H1 (cell line): Measurements from ENCODE around the gene PNO1. TPM values are rescaled to one million over a fixed set of nuclear protein-coding genes. Genes with fewer than 3 reads are reported as not detected.

Experiments
- CTCF ChIA-PET: fragments of 300-600 bp; sonication (Branson Sonifier 250); formaldehyde crosslinking; loops from one replicate; lab custom pipeline; 2021; ENCODE audit not compliant: partially characterized antibody; lab: Charles Lee
- POLR2A ChIA-PET: fragments of 300-600 bp; sonication (Branson Sonifier 250); formaldehyde crosslinking; loops from one replicate; lab custom pipeline; 2021; ENCODE audit warnings: inconsistent platforms; ENCODE audit not compliant: partially characterized antibody; lab: Charles Lee
- DNase-seq, 2 experiments: peaks; one replicate each; pipeline versions ENCODE4 v3.0.0 to v3.0.0-alpha.2; 2010 to 2022; ENCODE audit warnings: low spot score in 2 of 2, low read depth in 1 of 2, mixed read lengths in 1 of 2
- FAIRE-seq: peaks from 2 replicates; lab custom pipeline; 2011; peaks lifted over from hg19 to GRCh38; lab: Jason Lieb, UNC
- H2AFZ ChIP-seq: 2 replicates; pipeline ENCODE4 v1.8.1; 2012; ENCODE audit warnings: low read length, inconsistent platforms
- H2AK5ac ChIP-seq: 2 replicates; pipeline ENCODE4 v1.6.1; 2013; ENCODE audit warnings: low read depth, low read length
- H2BK120ac ChIP-seq: replicated peaks from 2 replicates; pipeline ENCODE3; 2013; ENCODE audit warnings: low read depth, low read length, inconsistent platforms
- H2BK12ac ChIP-seq: 2 replicates; pipeline ENCODE4 v1.6.1; 2013; ENCODE audit warnings: low read depth, low read length
- H2BK15ac ChIP-seq: 2 replicates; pipeline ENCODE4 v1.6.1; 2013; ENCODE audit warnings: low read length
- H2BK20ac ChIP-seq: 2 replicates; pipeline ENCODE4 v1.6.1; 2013; ENCODE audit warnings: low read length
- H2BK5ac ChIP-seq: 2 replicates; pipeline ENCODE4 v1.6.1; 2013; ENCODE audit warnings: low read depth, low read length
- H3K14ac ChIP-seq: 2 replicates; pipeline ENCODE4 v1.6.1; 2013; ENCODE audit warnings: inconsistent platforms; ENCODE audit not compliant: insufficient read length
- H3K18ac ChIP-seq: 2 replicates; pipeline ENCODE4 v1.6.1; 2013; ENCODE audit warnings: low read length; ENCODE audit errors: extremely low read depth
- H3K23ac ChIP-seq: 2 replicates; pipeline ENCODE4 v1.6.1; 2013; ENCODE audit warnings: inconsistent platforms; ENCODE audit not compliant: insufficient read length
- H3K23me2 ChIP-seq: 2 replicates; pipeline ENCODE4 v1.6.1; 2013; ENCODE audit warnings: low read depth, low read length
- H3K27ac ChIP-seq: 2 replicates; pipeline ENCODE4 v1.6.1; 2011; ENCODE audit warnings: low read depth, low read length, inconsistent platforms
- H3K27me3 ChIP-seq, 4 experiments: replicated peaks in 1 of 4; 1 replicate in 1 of 4; 2 replicates in 3 of 4; pipeline versions ENCODE4 v1.6.1 to v1.8.1; 2011 to 2013; ENCODE audit warnings: low read length in 3 of 4, mild to moderate bottlenecking in 3 of 4, inconsistent platforms in 2 of 4, mixed read lengths in 2 of 4, moderate library complexity in 1 of 4; ENCODE audit not compliant: control insufficient read depth in 3 of 4, insufficient read depth in 3 of 4; ENCODE audit errors: extremely low read depth in 1 of 4
- H3K36me3 ChIP-seq, 4 experiments: 2 replicates each; pipeline versions ENCODE4 v1.6.1 to v1.8.1; 2011 to 2013; ENCODE audit warnings: mild to moderate bottlenecking in 4 of 4, low read length in 3 of 4, moderate library complexity in 2 of 4, control low read depth in 1 of 4, inconsistent platforms in 1 of 4; ENCODE audit not compliant: insufficient read depth in 4 of 4, control insufficient read depth in 2 of 4
- H3K4ac ChIP-seq: replicated peaks from 2 replicates; pipeline ENCODE3; 2013; ENCODE audit warnings: low read length, low read depth, mixed read lengths, inconsistent platforms; ENCODE audit not compliant: insufficient read length
- H3K4me1 ChIP-seq, 4 experiments: replicated peaks in 1 of 4; 1 replicate in 1 of 4; 2 replicates in 3 of 4; pipeline versions ENCODE4 v1.6.1 to v1.8.1; 2011 to 2013; ENCODE audit warnings: low read length in 3 of 4, inconsistent platforms in 2 of 4, mixed read lengths in 1 of 4; ENCODE audit not compliant: insufficient read depth in 4 of 4, control insufficient read depth in 3 of 4
- H3K4me2 ChIP-seq, 2 experiments: 2 replicates each; pipeline versions ENCODE4 v1.6.1 to v1.8.1; 2011 to 2013; ENCODE audit warnings: low read depth in 2 of 2, low read length in 2 of 2, control low read depth in 1 of 2, inconsistent platforms in 1 of 2, mild to moderate bottlenecking in 1 of 2; ENCODE audit not compliant: insufficient read depth in 1 of 2
- H3K4me3 ChIP-seq, 4 experiments: fragments of 200-600, 300-600 bp in 1 of 4; sonication (generic), shearing (Covaris generic), sonication (Bioruptor Twin) in 1 of 4; 2 replicates each; pipeline versions ENCODE4 v1.5.1 to v1.8.1; 2011 to 2016; ENCODE audit warnings: low read length in 4 of 4, low read depth in 3 of 4, control low read depth in 2 of 4, inconsistent platforms in 2 of 4, mild to moderate bottlenecking in 2 of 4, mixed read lengths in 1 of 4, moderate library complexity in 1 of 4; ENCODE audit not compliant: insufficient read depth in 2 of 4; ENCODE audit errors: extremely low read depth in 1 of 4
- H3K56ac ChIP-seq: replicated peaks from 2 replicates; pipeline ENCODE3; 2013; ENCODE audit warnings: low read depth, mild to moderate bottlenecking, mixed read lengths, low read length, inconsistent platforms; ENCODE audit not compliant: insufficient read length
- H3K79me1 ChIP-seq: 2 replicates; pipeline ENCODE4 v1.6.1; 2013; ENCODE audit warnings: low read depth, low read length, control low read depth
- H3K79me2 ChIP-seq, 2 experiments: 2 replicates each; pipeline versions ENCODE4 v1.6.1 to v1.8.1; 2012 to 2013; ENCODE audit warnings: low read length in 2 of 2, mild to moderate bottlenecking in 2 of 2, inconsistent platforms in 1 of 2; ENCODE audit not compliant: insufficient read depth in 2 of 2, control insufficient read depth in 1 of 2
- H3K9ac ChIP-seq, 4 experiments: replicated peaks in 1 of 4; 1 replicate in 1 of 4; 2 replicates in 3 of 4; pipeline versions ENCODE4 v1.6.1 to v1.8.1; 2011 to 2013; ENCODE audit warnings: low read depth in 3 of 4, low read length in 3 of 4, control low read depth in 2 of 4, mild to moderate bottlenecking in 2 of 4, moderate library complexity in 2 of 4, inconsistent platforms in 1 of 4; ENCODE audit errors: extremely low read depth in 1 of 4
- H3K9me3 ChIP-seq, 2 experiments: 2 replicates each; pipeline versions ENCODE4 v1.6.1 to v1.8.1; 2012 to 2013; ENCODE audit warnings: mild to moderate bottlenecking in 2 of 2, moderate library complexity in 2 of 2, control low read depth in 1 of 2, inconsistent platforms in 1 of 2, low read depth in 1 of 2, low read length in 1 of 2, mixed read lengths in 1 of 2; ENCODE audit not compliant: insufficient read depth in 2 of 2
- H4K20me1 ChIP-seq, 2 experiments: replicated peaks in 1 of 2; 2 replicates each; pipeline versions ENCODE3 to v1.8.1; 2011 to 2013; ENCODE audit warnings: inconsistent platforms in 2 of 2, low read length in 2 of 2, mild to moderate bottlenecking in 1 of 2; ENCODE audit not compliant: insufficient read depth in 2 of 2, control insufficient read depth in 1 of 2
- H4K5ac ChIP-seq: 2 replicates; pipeline ENCODE4 v1.6.1; 2013; ENCODE audit warnings: low read length, low read depth, mixed read lengths, inconsistent platforms; ENCODE audit not compliant: insufficient read length
- H4K8ac ChIP-seq: 2 replicates; pipeline ENCODE4 v1.8.0; 2013; ENCODE audit warnings: mild to moderate bottlenecking, moderate library complexity, low read length, inconsistent platforms; ENCODE audit not compliant: insufficient read depth; ENCODE audit errors: extremely low read depth
- H4K91ac ChIP-seq: replicated peaks from 2 replicates; pipeline ENCODE3; 2013; ENCODE audit warnings: low read length, mixed read lengths, inconsistent platforms; ENCODE audit not compliant: insufficient read length
- GABPA ChIP-seq: IDR thresholded peaks from 2 replicates; pipeline ENCODE4 v1.6.1; 2011; ENCODE audit warnings: mild to moderate bottlenecking, low read length, moderate library complexity, borderline replicate concordance; ENCODE audit not compliant: insufficient read depth
- RAD21 ChIP-seq, 2 experiments: IDR thresholded peaks in 1 of 2; conservative IDR thresholded peaks in 1 of 2; 2 replicates each; pipeline ENCODE4 v1.6.1; 2011; ENCODE audit warnings: low read depth in 2 of 2, low read length in 2 of 2, improper control_type of control experiment in 1 of 2, inconsistent platforms in 1 of 2, mild to moderate bottlenecking in 1 of 2, moderate library complexity in 1 of 2
- WGBS, 2 experiments: shearing (Covaris generic) in 1 of 2; methylation state at CpG; one replicate each; pipeline versions ENCODE4 v1.1.6 to v1.1.7; 2013 to 2015; ENCODE audit warnings: low lambda C conversion rate in 2 of 2, mixed read lengths in 2 of 2, inconsistent platforms in 1 of 2, low coverage in 1 of 2, missing lambda C conversion rate in 1 of 2; ENCODE audit not compliant: insufficient replicate concordance in 2 of 2, insufficient coverage in 1 of 2, insufficient read length in 1 of 2; ENCODE audit errors: extremely low coverage in 1 of 2, missing lambda C conversion rate in 1 of 2; 5-methylcytosine and 5-hydroxymethylcytosine counted together
- polyA plus RNA-seq, 7 experiments: library from polyadenylated mRNA; depleted of rRNA in 3 of 7; stranded (reverse) in 5 of 7; unstranded in 2 of 7; fragments of >200 nt in 5 of 7; fragments of 200-250 nt in 2 of 7; gene quantifications; 1 replicate in 5 of 7; 2 replicates in 1 of 7; 4 replicates in 1 of 7; pipeline versions ENCODE4 v1.2.1 to v1.2.3, GENCODE V29; 2011 to 2013; ENCODE audit warnings: missing spikeins in 2 of 7, mixed read lengths in 2 of 7
- total RNA-seq: library from RNA; stranded (reverse); fragmentation: NEBNext Ultra II Directional; extraction: Animal tissue kit (Norgen Biotek cat#: 25700); gene quantifications from 2 replicates; pipeline ENCODE4 v1.2.1, GENCODE V29; 2021

Gene PNO1
- total and polyA plus RNA-seq, 2 of the 8 experiments (the other 6 are each of a cell fraction or from before 2014, with no cell fraction given), result 18.6 to 33.2 TPM

DNA sequence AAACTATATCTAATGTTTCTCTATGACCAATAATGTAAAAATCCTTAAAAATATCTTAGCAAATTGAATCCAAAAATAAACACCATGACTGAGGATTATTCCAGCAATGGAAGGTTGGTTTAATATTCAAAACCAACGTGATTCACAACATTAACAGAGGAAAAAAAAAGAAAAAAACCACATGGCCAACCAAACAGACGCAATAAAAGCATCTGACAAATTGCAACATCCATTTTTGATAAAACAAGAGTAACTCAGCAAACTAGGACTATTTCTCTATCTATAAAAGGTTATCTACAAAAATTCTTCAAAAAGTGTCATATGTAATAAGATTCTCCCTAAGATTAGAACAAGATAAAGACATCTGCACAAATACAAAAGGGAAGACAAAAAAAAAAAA, 65.7 kb downstream of the PNO1 start:
- Histone ChIP-seq H3K14ac (no peak overlapping the region), H4K20me1 (peaks cover 8 to 10% of the 10 kb centered on the region in 2 experiments), H3K4ac (no peak overlapping the region), H3K23ac (no peak overlapping the region), H3K18ac (no peak overlapping the region), H2BK20ac (no peak overlapping the region), H4K8ac (no peak overlapping the region), H3K4me2 (no peak overlapping the region), H3K4me3 (no peak overlapping the region), H3K9ac (no peak overlapping the region), H3K79me2 (peaks cover 13 to 99% of the 10 kb centered on the region in 2 experiments; a peak in 3 of 4 replicates), H3K56ac (no peak overlapping the region), H4K5ac (no peak overlapping the region), H2AK5ac (no peak overlapping the region), H3K23me2 (no peaks in the 10 kb centered on the region), H3K36me3 (no peaks in the 10 kb centered on the region), H2BK5ac (no peak overlapping the region), H2BK12ac (no peak overlapping the region), H3K79me1 (peaks cover 3% of the 10 kb centered on the region; the same call in 1 of the 2 replicates), H3K4me1 (peaks cover 0 to 3% (median 0%) of the 10 kb centered on the region in 4 experiments; a peak in 3 of 7 replicates), H3K9me3 (no peaks in the 10 kb centered on the region), H4K91ac (no peak overlapping the region), H2AFZ (no peak overlapping the region), H3K27ac (no peak overlapping the region), H2BK120ac (no peak overlapping the region), H2BK15ac (no peak overlapping the region), H3K27me3 (no peaks in the 10 kb centered on the region)
- DNase-seq, result no peak
- no peak for TF ChIP-seq GABPA
- no peak for TF ChIP-seq RAD21 (IDR thresholded peaks at IDR 0.05 in 1 of 2, conservative IDR thresholded peaks at IDR 0.05 in 1 of 2; ENCODE audit: low read depth in 2 of 2, low read length in 2 of 2)
- 96% methylated on average over 2 of the region's 2 CpGs; no CpG with 5 or more reads in 1 of the 2 experiments for whole genome bisulfite sequencing, 2 experiments
- FAIRE-seq, result no peak
- CTCF ChIA-PET, result interaction anchor here (1.5 kb wide), 1 partner anchor 27 kb away, joined by 3 read pairs; no protein-coding TSS in a partner anchor
- POLR2A ChIA-PET, result no interaction called here
